T-helper 2 cell treated with Interferon-gamma antibody and Interleukin-4, amounts not matched to agents 5 μg/mL and 100 μg/mL, for 36 hours (primary cell): ENCODE measurements around the gene EIPR1.
"Not testable (repeated sequence)": the region's sequence is repeated elsewhere in the genome, so short reads cannot be mapped to it uniquely, and the experiment has no call there.

Experiments used
- DNase-seq: peaks from one replicate; pipeline ENCODE4 v3.0.0; 2021; ENCODE audit warnings: low spot score
- H3K27ac Mint-ChIP-seq: one replicate; pipeline ENCODE4 v1.8.0; 2021; ENCODE audit warnings: mild to moderate bottlenecking, mixed read lengths
- H3K27me3 Mint-ChIP-seq: one replicate; pipeline ENCODE4 v1.8.0; 2021; ENCODE audit warnings: low read depth, mixed read lengths
- H3K36me3 Mint-ChIP-seq: one replicate; pipeline ENCODE4 v1.8.0; 2021; ENCODE audit warnings: low read depth, mixed read lengths
- H3K4me1 Mint-ChIP-seq: one replicate; pipeline ENCODE4 v1.8.0; 2021; ENCODE audit warnings: low read depth, mixed read lengths
- H3K4me3 Mint-ChIP-seq: one replicate; pipeline ENCODE4 v1.8.0; 2022; ENCODE audit warnings: mild to moderate bottlenecking, moderate library complexity, mixed read lengths
- H3K9me3 Mint-ChIP-seq: one replicate; pipeline ENCODE4 v1.8.0; 2021; ENCODE audit warnings: mixed read lengths

The EIPR1 gene

DNA sequence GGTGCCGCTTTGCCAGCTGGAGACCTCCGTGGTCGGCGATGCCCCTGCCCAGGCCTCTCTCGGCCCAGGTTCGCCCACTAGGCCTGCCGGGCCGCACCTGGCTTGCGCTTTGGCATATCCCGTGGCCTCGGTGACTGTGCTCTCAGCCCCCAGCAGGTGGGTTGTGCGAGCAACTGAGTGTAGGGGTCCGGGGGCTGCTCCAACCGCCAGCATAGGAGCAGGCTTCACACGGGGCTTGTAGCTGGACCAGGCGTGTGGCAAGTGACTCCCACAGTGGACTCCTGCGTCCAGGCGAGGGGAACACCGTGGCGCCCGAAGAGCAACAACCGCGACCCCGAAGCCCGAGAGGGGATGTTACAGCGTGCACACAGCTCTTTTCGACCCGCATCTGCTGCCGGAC, 11.6 kb upstream of the EIPR1 start:
- Mint-ChIP-seq H3K4me3 (no peak overlapping the region), H3K36me3 (peaks cover 46% of the 10 kb centered on the region), H3K27ac (no peak overlapping the region), H3K9me3 (no peaks in the 10 kb centered on the region), H3K4me1 (peaks cover 9% of the 10 kb centered on the region), H3K27me3 (no peaks in the 10 kb centered on the region)
- DNase-seq: no peak

DNA sequence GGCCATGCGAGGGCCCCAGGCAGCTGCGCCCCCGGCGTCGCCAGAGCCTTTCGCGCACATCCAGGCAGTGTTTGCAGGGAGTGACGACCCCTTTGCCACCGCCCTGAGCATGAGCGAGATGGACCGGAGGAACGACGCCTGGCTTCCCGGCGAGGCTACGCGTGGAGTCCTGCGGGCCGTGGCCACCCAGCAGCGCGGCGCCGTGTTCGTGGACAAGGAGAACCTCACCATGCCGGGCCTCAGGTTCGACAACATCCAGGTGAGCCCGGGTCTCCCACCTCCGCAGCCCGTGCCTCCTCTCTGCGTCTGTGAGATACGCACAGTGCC, 10.8 kb upstream of the EIPR1 start:
- DNase-seq: no peak
- peaks cover 41% of the 10 kb centered on the region for H3K36me3 Mint-ChIP-seq
- no peak overlapping the region for H3K4me3 Mint-ChIP-seq
- peaks cover 12% of the 10 kb centered on the region for H3K4me1 Mint-ChIP-seq
- no peak overlapping the region for H3K27ac Mint-ChIP-seq
- H3K9me3 Mint-ChIP-seq: no peaks in the 10 kb centered on the region
- no peaks in the 10 kb centered on the region for H3K27me3 Mint-ChIP-seq

DNA sequence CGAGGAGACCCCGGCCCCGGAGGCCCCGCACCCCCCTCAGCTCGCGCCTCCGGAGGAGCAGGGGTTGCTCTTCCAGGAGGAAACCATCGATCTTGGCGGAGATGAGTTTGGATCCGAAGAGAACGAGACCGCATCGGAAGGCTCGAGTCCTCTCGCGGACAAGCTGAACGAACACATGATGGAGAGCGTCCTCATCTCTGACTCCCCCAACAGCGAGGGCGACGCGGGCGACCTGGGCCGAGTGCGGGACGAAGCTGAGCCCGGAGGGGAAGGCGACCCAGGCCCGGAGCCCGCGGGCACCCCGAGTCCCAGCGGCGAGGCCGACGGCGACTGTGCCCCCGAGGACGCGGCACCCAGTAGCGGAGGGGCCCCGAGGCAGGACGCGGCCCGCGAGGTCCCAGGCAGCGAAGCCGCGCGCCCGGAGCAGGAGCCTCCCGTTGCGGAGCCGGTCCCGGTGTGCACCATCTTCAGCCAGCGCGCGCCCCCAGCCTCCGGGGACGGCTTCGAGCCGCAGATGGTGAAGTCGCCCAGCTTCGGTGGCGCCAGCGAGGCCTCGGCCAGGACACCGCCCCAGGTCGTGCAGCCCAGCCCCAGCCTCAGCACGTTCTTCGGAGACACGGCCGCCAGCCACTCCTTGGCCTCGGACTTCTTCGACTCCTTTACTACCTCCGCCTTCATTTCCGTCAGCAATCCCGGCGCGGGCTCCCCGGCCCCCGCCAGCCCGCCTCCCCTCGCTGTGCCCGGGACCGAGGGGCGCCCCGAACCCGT, 10.2 kb upstream of the EIPR1 start:
- peaks cover 12% of the 10 kb centered on the region for H3K4me1 Mint-ChIP-seq
- DNase-seq: no peak
- H3K4me3 Mint-ChIP-seq: no peak overlapping the region
- H3K27me3 Mint-ChIP-seq: no peaks in the 10 kb centered on the region
- peaks cover 37% of the 10 kb centered on the region for H3K36me3 Mint-ChIP-seq
- H3K27ac Mint-ChIP-seq: no peak overlapping the region
- H3K9me3 Mint-ChIP-seq: no peaks in the 10 kb centered on the region

DNA sequence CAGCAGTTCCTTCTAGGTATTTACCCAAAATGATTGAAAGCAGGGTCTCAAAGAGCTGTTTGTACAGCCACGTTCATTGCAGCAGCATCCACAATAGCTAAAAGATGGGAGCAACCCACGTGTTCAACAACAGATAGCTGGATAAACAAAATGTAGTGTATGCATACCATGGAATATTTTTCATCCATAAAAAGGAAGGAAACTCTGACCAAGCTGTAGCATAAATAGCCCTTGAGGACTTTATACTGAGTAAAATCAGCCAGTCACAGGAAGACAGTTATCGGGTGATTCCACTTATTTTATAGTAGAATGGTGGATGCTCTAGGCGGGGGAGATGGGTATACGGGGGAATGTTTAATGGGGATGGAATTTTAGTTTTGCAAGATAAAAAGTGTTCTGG, 9.4 kb upstream of the EIPR1 start:
- no peaks in the 10 kb centered on the region for H3K27me3 Mint-ChIP-seq
- H3K27ac Mint-ChIP-seq: no peak overlapping the region
- peaks cover 30% of the 10 kb centered on the region for H3K36me3 Mint-ChIP-seq
- DNase-seq: no peak
- peaks cover 12% of the 10 kb centered on the region for H3K4me1 Mint-ChIP-seq
- H3K9me3 Mint-ChIP-seq: no peaks in the 10 kb centered on the region
- no peak overlapping the region for H3K4me3 Mint-ChIP-seq

DNA sequence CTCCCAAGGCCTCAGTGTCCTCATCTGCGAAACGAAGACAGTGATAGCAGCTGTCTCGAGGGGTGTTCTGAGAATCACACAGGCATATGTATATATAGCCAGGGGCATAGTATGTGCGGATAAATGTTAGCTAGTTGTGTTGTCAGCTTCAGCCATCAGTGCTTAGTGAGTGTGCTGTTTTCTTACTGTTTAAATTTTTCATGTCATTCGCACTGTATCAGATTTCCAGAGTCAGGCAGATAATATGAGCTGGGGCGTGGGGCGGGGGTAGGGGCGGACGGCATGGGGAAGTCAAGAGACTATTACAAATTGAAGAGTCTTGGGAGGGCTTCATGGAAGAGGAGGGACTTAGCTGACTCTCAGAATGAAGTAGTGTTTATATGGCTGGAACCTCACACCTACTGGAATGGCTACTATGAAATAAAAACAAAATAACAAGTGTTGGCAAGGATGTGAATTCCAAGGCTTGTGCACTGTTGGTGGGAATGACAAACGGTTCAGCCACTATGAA, 8.9 kb upstream of the EIPR1 start:
- H3K4me3 Mint-ChIP-seq: no peak overlapping the region
- peaks cover 16% of the 10 kb centered on the region for H3K4me1 Mint-ChIP-seq
- H3K9me3 Mint-ChIP-seq: no peaks in the 10 kb centered on the region
- H3K27ac Mint-ChIP-seq: no peak overlapping the region
- H3K27me3 Mint-ChIP-seq: no peaks in the 10 kb centered on the region
- H3K36me3 Mint-ChIP-seq: peaks cover 29% of the 10 kb centered on the region
- DNase-seq: no peak

DNA sequence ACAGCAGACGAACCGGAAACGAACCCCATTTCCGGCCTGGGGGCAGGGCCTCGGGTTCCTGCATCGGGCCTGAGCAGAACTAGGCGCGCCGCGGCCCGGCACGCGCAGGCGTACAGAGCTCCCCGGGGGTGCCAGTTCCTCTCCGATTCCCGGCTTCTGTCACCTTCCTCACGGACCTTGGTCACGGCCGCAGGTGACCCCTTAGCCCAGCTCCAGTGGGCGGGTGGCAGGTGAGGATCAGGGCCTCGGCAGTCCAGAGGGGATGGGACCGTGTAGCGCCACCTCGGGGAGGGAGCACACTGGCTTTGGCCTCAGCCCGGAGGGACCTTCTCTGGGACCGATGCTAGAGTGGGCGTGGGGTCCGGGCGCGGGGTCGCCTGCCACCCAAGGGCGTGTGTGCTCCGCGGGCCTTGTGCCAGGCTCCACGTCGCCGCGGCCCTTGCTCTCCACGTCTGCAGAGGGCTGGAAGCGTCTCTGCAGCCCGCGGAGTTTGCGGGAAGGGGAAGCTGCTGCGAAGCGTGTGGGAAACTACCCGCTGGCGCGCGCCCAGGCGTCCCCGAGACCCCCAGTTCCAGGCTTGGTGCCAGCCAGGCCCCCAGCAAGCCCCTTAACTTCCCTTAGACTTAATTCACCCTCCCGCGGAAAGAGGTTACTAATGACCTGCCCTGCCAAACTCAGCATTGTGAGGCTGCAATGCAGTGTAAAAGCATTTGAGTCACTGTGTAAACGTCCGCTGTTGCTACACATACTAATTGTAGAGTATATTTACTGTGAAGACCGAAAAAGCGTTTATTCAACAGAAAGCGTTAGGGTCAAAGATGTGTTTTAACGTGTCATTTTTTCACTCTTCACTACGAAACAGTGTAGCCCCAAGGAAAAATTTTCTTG, 2.3 kb upstream of the EIPR1 start, which contains the start of gene TRAPPC12:
TRAPPC12 (plus strand) TSS at position 48 of the 888 bp plus-strand sequence. CDS start 7,930 bp downstream, outside the sequence.
- Mint-ChIP-seq H3K4me3 (peak within 1 kb of the TSS; percentile 99), H3K36me3 (peaks cover 16% of the 10 kb centered on the region), H3K4me1 (peaks cover 40% of the 10 kb centered on the region), H3K9me3 (no peaks in the 10 kb centered on the region), H3K27ac (peak within 1 kb of the TSS; percentile 98), H3K27me3 (no peaks in the 10 kb centered on the region)
- peak; percentile 92 for DNase-seq

DNA sequence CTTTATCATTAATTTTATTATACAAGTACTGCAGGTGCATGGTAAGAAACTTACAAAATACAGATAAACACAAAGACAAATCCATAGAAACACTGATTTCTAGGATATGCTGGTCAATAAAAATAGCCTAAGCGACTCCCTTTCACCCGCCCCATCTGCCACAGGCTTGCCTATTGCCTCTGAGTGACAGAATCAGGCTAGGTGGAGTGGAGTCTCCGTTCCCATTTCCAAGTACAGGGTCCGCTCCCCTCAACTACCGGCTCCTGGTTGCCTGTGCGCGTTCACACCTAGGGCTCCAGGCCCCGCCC, 1.7 kb upstream of the EIPR1 start:
- no peak for DNase-seq
- H3K27ac Mint-ChIP-seq: peak overlapping the region; percentile 98
- H3K27me3 Mint-ChIP-seq: no peaks in the 10 kb centered on the region
- H3K4me3 Mint-ChIP-seq: peak overlapping the region; percentile 99
- H3K9me3 Mint-ChIP-seq: no peaks in the 10 kb centered on the region
- H3K36me3 Mint-ChIP-seq: peaks cover 16% of the 10 kb centered on the region
- H3K4me1 Mint-ChIP-seq: peaks cover 38% of the 10 kb centered on the region

DNA sequence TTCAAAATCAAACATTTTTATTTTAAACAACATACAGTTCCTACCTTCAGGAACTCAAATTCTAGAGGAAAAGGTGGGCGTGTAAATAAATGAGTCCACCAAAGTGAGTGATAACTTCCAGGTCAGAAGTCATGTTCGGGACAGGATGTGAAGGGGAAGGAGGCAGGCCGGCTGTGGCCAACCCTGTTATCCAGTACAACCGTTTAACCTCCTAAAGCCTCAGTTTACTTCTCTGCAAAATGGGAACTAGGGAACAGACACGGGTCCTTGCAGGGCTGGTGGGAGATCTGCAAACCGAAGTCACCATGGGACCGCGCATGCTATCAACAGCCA, 373 bp downstream of the EIPR1 start:
- Mint-ChIP-seq H3K27ac (peak overlapping the region; percentile 98), H3K36me3 (peaks cover 16% of the 10 kb centered on the region), H3K4me1 (peaks cover 33% of the 10 kb centered on the region), H3K4me3 (peak overlapping the region; percentile 99), H3K9me3 (no peaks in the 10 kb centered on the region), H3K27me3 (no peaks in the 10 kb centered on the region)
- no peak for DNase-seq

DNA sequence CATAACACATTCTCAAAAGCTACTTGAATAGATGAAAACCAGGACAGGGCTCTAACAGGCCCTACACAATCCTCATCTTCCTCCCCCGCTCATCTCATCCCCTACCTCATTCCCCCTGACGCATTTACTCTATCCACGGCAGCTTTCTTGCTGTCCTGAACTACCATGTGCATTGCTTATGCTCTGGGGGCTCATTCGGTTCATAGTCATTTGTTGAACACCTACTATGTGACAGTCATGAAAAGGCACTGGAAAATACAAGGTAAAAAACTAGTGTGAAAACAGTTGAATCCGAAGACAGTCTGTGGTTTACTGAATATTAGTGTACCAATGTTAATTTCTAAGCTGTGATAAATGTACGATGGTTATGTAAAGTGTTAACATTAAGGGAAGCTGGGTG, 797 bp downstream of the EIPR1 start:
- no peaks in the 10 kb centered on the region for H3K27me3 Mint-ChIP-seq
- H3K4me3 Mint-ChIP-seq: peak overlapping the region; percentile 99
- DNase-seq: no peak
- peaks cover 16% of the 10 kb centered on the region for H3K36me3 Mint-ChIP-seq
- peak overlapping the region; percentile 98 for H3K27ac Mint-ChIP-seq
- peaks cover 33% of the 10 kb centered on the region for H3K4me1 Mint-ChIP-seq
- H3K9me3 Mint-ChIP-seq: no peaks in the 10 kb centered on the region

DNA sequence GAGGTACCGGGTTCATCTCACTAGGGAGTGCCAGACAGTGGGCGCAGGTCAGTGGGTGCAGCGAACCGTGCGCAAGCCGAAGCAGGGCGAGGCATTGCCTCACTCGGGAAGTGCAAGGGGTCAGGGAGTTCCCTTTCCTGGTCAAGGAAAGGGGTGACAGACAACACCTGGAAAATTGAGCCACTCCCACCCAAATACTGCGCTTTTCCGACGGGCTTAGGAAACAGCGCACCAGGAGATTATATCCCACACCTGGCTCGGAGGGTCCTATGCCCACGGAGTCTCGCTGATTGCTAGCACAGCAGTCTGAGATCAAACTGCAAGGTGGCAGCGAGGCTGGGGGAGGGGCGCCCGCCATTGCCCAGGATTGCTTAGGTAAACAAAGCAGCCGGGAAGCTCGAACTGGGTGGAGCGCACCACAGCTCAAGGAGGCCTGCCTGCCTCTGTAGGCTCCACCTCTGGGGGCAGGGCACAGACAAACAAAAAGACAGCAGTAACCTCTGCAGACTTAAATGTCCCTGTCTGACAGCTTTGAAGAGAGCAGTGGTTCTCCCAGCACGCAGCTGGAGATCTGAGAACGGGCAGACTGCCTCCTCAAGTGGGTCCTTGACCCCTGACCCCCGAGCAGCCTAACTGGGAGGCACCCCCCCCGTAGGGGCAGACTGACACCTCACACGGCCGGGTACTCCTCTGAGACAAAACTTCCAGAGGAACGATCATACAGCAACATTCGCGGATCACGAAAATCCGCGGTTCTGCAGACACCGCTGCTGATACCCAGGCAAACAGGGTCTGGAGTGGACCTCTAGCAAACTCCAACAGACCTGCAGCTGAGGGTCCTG, 8.1 kb downstream of the EIPR1 start:
- H3K27ac Mint-ChIP-seq, DNase-seq, H3K36me3 Mint-ChIP-seq, H3K27me3 Mint-ChIP-seq, H3K4me3 Mint-ChIP-seq, H3K9me3 Mint-ChIP-seq: not testable (repeated sequence)
- peaks cover 11% of the 10 kb centered on the region for H3K4me1 Mint-ChIP-seq

DNA sequence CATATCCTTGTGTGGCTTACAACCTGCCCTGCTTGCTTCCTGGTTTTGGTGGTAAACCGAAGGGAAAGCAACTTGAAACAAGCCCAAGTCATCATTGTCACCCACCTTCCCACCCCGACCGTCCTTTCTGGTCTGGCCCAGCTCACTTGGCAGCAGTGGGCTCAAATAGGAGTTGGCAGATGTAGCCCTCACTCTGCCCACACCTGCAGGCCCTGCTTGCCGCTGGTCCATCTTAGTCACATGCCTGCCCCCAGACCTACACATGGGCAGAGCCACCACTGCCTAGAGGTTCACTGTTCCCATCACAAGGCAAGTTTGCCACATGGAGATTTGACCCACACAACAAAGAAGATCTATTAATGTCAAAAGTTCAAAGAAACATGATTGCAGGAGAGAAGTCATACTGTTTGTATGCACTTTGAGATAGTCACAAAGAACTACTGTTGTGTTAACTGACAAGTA, 9.3 kb downstream of the EIPR1 start:
- H3K27ac Mint-ChIP-seq: peak overlapping the region; percentile 2
- H3K36me3 Mint-ChIP-seq: no peaks in the 10 kb centered on the region
- peaks cover 11% of the 10 kb centered on the region for H3K4me1 Mint-ChIP-seq
- no peaks in the 10 kb centered on the region for H3K9me3 Mint-ChIP-seq
- H3K4me3 Mint-ChIP-seq: no peak overlapping the region
- no peak for DNase-seq
- no peaks in the 10 kb centered on the region for H3K27me3 Mint-ChIP-seq

DNA sequence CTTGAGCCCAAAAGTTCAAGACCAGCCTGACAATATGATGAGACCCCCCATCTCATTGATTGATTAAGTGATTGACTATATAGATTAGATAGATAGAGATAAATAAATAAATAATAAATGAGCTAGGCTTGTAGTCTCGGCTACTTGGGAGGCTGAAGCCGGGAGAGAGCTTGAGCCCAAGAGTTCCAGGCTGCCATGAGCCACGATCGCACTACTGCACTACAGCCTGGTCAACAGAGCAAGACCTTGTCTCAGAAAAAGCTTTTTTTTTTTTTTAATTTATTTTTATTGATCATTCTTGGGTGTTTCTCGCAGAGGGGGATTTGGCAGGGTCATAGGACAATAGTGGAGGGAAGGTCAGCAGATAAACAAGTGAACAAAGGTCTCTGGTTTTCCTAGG, 12.4 kb downstream of the EIPR1 start:
- H3K4me1 Mint-ChIP-seq: peaks cover 24% of the 10 kb centered on the region
- H3K27ac Mint-ChIP-seq: no peak overlapping the region
- no peak for DNase-seq
- no peak overlapping the region for H3K4me3 Mint-ChIP-seq
- no peaks in the 10 kb centered on the region for H3K9me3 Mint-ChIP-seq
- no peaks in the 10 kb centered on the region for H3K36me3 Mint-ChIP-seq
- H3K27me3 Mint-ChIP-seq: no peaks in the 10 kb centered on the region

DNA sequence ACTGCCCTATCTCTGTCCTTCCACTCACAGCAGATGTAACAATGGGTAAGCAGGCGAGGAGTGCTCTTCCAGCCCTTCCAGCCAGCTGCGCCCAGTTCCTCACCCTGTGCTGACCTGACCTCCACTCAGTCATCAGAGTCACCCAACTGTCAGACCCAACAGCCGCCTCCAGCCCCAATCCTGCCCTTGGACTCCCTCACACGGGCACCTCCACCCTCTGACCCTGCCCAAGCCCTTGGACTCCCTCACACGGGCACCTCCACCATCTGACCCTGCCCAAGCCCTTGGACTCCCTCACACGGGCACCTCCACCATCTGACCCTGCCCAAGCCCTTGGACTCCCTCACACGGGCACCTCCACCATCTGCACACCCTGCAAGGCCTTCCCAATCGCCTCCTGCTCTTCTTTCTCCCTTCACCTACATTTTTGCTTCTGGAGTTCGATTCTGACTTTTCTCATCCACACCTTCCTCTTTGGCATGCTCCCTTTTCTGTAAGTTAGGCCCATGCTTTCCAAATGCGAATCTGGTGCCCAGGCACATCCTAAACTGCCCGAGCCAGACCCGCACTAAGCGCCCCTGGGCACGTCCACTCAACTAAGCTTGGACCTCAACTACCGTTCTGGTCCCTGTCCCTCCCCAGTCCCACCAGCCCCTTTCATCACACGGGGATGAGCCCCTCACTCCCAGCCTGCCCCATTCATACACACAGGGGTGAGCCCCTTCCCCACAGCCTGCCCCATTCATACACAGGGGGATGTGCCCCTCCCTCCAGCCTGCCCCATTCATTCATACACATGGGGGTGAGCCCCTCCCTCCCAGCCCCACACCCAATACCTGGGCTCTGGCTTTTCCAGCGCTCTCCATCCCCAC, 15.9 kb downstream of the EIPR1 start:
- Mint-ChIP-seq H3K27me3 (no peaks in the 10 kb centered on the region), H3K9me3 (no peaks in the 10 kb centered on the region), H3K4me3 (no peak overlapping the region), H3K36me3 (no peaks in the 10 kb centered on the region), H3K27ac (no peak overlapping the region), H3K4me1 (peaks cover 19% of the 10 kb centered on the region)
- no peak for DNase-seq
